T-helper 2 cell treated with Interferon-gamma antibody and Interleukin-4, amounts not matched to agents 100 ng/mL and 5 ng/mL, for 36 hours (primary cell): ENCODE data around the gene ITGA2. TPM values are rescaled to one million over a fixed set of nuclear protein-coding genes. Genes with fewer than 3 reads are reported as not detected.
"Not testable (repeated sequence)": the region's sequence is repeated elsewhere in the genome, so short reads cannot be mapped to it uniquely, and the experiment has no call there.

ENCODE experiments used
- intact Hi-C: fragments of 100-400 bp; cut with micrococcal nuclease; formaldehyde crosslinking; loops from one replicate; pipeline ENCODE4 v1.15.1; 2023
- total RNA-seq: library from RNA; stranded (reverse); gene quantifications from 2 replicates; pipeline ENCODE4 v1.2.3, GENCODE V29; 2022

Gene ITGA2
- 5.4 and 6.5 TPM in 2 replicates for total RNA-seq

GRCh38 chr5:52989025-52989780 lies at the start of gene ITGA2:
ITGA2 (plus strand) TSS chr5:52989352; CDS start chr5:52989469, 117 bp downstream.
- intact Hi-C loops = loop anchor here (1.0 to 2.0 kb wide), 3 partner anchors 40 to 100 kb away; no protein-coding TSS in a partner anchor

- intact Hi-C loops = loop anchor here (10.0 kb wide), 1 partner anchor 1282 kb away; no protein-coding TSS in a partner anchor
Observed at GRCh38 chr5:52943285-52943684, 45.9 kb upstream of the ITGA2 start.

GRCh38 chr5:52943808-52944207 lies 45.3 kb upstream of the ITGA2 start:
- intact Hi-C loops = loop anchor here (10.0 kb wide), 1 partner anchor 1281 kb away; no protein-coding TSS in a partner anchor

- intact Hi-C loops = loop anchor here (10.0 kb wide), 1 partner anchor 1280 kb away; no protein-coding TSS in a partner anchor
Observed at GRCh38 chr5:52945040-52945439, 44.1 kb upstream of the ITGA2 start.

- intact Hi-C loops = loop anchor here (10.0 kb wide), 1 partner anchor 1278 kb away; no protein-coding TSS in a partner anchor
Observed at GRCh38 chr5:52947208-52947607, 41.9 kb upstream of the ITGA2 start.

- intact Hi-C loops = loop anchor here (1.0 to 10.0 kb wide), 5 partner anchors 41 to 1277 kb away; partner anchors contain the start of genes ITGA2 and MOCS2
Observed at GRCh38 chr5:52947851-52948250, 41.3 kb upstream of the ITGA2 start.

- intact Hi-C loops = loop anchor here (1.0 to 10.0 kb wide), 5 partner anchors 40 to 1276 kb away; partner anchors contain the start of genes ITGA2 and MOCS2
Observed at GRCh38 chr5:52948418-52949076, 40.6 kb upstream of the ITGA2 start.

- intact Hi-C loops = loop anchor here (10.0 kb wide), 1 partner anchor 524 kb away; no protein-coding TSS in a partner anchor
Observed at GRCh38 chr5:52950686-52951085, 38.5 kb upstream of the ITGA2 start.

- intact Hi-C loops = loop anchor here (10.0 kb wide), 1 partner anchor 522 kb away; no protein-coding TSS in a partner anchor
Observed at GRCh38 chr5:52952483-52952882, 36.7 kb upstream of the ITGA2 start.

GRCh38 chr5:52956014-52956413 lies 33.1 kb upstream of the ITGA2 start:
- intact Hi-C loops = loop anchor here (10.0 kb wide), 1 partner anchor 519 kb away; no protein-coding TSS in a partner anchor

- intact Hi-C loops = loop anchor here (10.0 kb wide), 1 partner anchor 518 kb away; no protein-coding TSS in a partner anchor
Observed at GRCh38 chr5:52956915-52957747, 32.0 kb upstream of the ITGA2 start.

- intact Hi-C loops = no loop called here
Observed at GRCh38 chr5:52961274-52961681, 27.9 kb upstream of the ITGA2 start.

- intact Hi-C loops = no loop called here
Observed at GRCh38 chr5:52963636-52964035, 25.5 kb upstream of the ITGA2 start.

GRCh38 chr5:52964138-52964537 lies 25.0 kb upstream of the ITGA2 start:
- intact Hi-C loops = no loop called here

- intact Hi-C loops = not testable (repeated sequence)
Observed at GRCh38 chr5:52976157-52976556, 13.0 kb upstream of the ITGA2 start.

- intact Hi-C loops = no loop called here
Observed at GRCh38 chr5:52977264-52977897, 11.8 kb upstream of the ITGA2 start.

- intact Hi-C loops = no loop called here
Observed at GRCh38 chr5:52981507-52981906, 7.6 kb upstream of the ITGA2 start.

- intact Hi-C loops = no loop called here
Observed at GRCh38 chr5:52983731-52984636, 5.2 kb upstream of the ITGA2 start.

GRCh38 chr5:52985306-52985705 lies 3.8 kb upstream of the ITGA2 start:
- intact Hi-C loops = no loop called here
